OCI-LY3 (cell line): Measurements from ENCODE around the gene PGGHG.

ENCODE experiments used
- H2AFZ ChIP-seq: fragments of 200-600, 300-600 bp; shearing (Covaris generic); 2 replicates; pipeline ENCODE4 v1.6.0; 2014; ENCODE audit warnings: antibody characterized with exemption, low read depth, low read length
- H3K27ac ChIP-seq: fragments of 200-600, 300-600 bp; sonication (generic); 2 replicates; pipeline ENCODE4 v1.5.1; 2014; ENCODE audit warnings: mild to moderate bottlenecking, low read length, moderate library complexity, mixed read lengths
- H3K27me3 ChIP-seq: fragments of 200-600, 300-600 bp; sonication (generic); 2 replicates; pipeline ENCODE4 v1.6.1; 2014; ENCODE audit warnings: low read depth, low read length, mixed read lengths
- H3K36me3 ChIP-seq: fragments of 200-600, 300-600 bp; sonication (generic); replicated peaks from 2 replicates; pipeline ENCODE3; 2014; ENCODE audit warnings: low read depth, low read length, mixed read lengths
- H3K4me1 ChIP-seq: fragments of 300-600, 200-600 bp; sonication (generic); 2 replicates; pipeline ENCODE4 v1.6.1; 2014; ENCODE audit warnings: low read length, mixed read lengths
- H3K4me2 ChIP-seq: fragments of 200-600, 300-600 bp; sonication (generic); 2 replicates; pipeline ENCODE4 v1.6.1; 2014; ENCODE audit warnings: low read length, mixed read lengths
- H3K4me3 ChIP-seq: fragments of 300-600, 200-600 bp; sonication (generic); 2 replicates; pipeline ENCODE4 v1.5.1; 2014; ENCODE audit warnings: antibody characterized with exemption, mild to moderate bottlenecking, low read length, moderate library complexity
- H3K79me2 ChIP-seq: fragments of 300-600, 200-600 bp; shearing (Covaris generic); 2 replicates; pipeline ENCODE4 v1.6.1; 2014; ENCODE audit warnings: mild to moderate bottlenecking, low read length, mixed read lengths
- H3K9ac ChIP-seq: fragments of 300-600, 200-600 bp; shearing (Covaris generic); 2 replicates; pipeline ENCODE4 v1.6.0; 2014; ENCODE audit warnings: mild to moderate bottlenecking, low read length, moderate library complexity
- H3K9me3 ChIP-seq: fragments of 200-600, 300-600 bp; shearing (Covaris generic); 2 replicates; pipeline ENCODE4 v1.6.1; 2014; ENCODE audit warnings: low read length, mixed read lengths; ENCODE audit not compliant: insufficient read depth
- H4K20me1 ChIP-seq: fragments of 200-600, 300-600 bp; sonication (generic); 2 replicates; pipeline ENCODE4 v1.6.1; 2016; ENCODE audit warnings: low read length, mixed read lengths; ENCODE audit not compliant: insufficient read depth
- CTCF ChIP-seq: fragments of 200-600, 300-600 bp; sonication (generic); IDR thresholded peaks from 2 replicates; pipeline ENCODE4 v1.5.1; 2014; ENCODE audit warnings: antibody characterized with exemption, low read length, low read depth
- EZH2phosphoT487 ChIP-seq: fragments of 200-600 bp; shearing (Covaris generic); IDR thresholded peaks from 2 replicates; pipeline ENCODE4 v1.6.1; 2018; ENCODE audit warnings: antibody characterized with exemption, mixed run types, low read depth

PGGHG gene

GRCh38 chr11:272195-272930, 16.6 kb upstream of the PGGHG start:
- Histone ChIP-seq H3K79me2 (peaks cover 10% of the 10 kb centered on the region; the same call in 1 of the 2 replicates), H3K4me3 (no peak overlapping the region), H3K27me3 (no peaks in the 10 kb centered on the region), H3K9ac (no peak overlapping the region), H3K4me2 (no peak overlapping the region), H2AFZ (no peak overlapping the region), H3K4me1 (peaks cover 43% of the 10 kb centered on the region), H3K27ac (no peak overlapping the region), H4K20me1 (no peaks in the 10 kb centered on the region), H3K9me3 (no peaks in the 10 kb centered on the region), H3K36me3 (peaks cover 3% of the 10 kb centered on the region)
- TF ChIP-seq EZH2phosphoT487 (no peak), CTCF (no peak)

GRCh38 chr11:272931-273198, 16.1 kb upstream of the PGGHG start:
- Histone ChIP-seq H3K36me3 (peaks cover 3% of the 10 kb centered on the region), H3K9me3 (no peaks in the 10 kb centered on the region), H3K79me2 (peaks cover 8% of the 10 kb centered on the region; the same call in 1 of the 2 replicates), H3K4me3 (no peak overlapping the region), H3K9ac (no peak overlapping the region), H3K27ac (no peak overlapping the region), H3K4me1 (peaks cover 41% of the 10 kb centered on the region), H3K4me2 (no peak overlapping the region), H3K27me3 (no peaks in the 10 kb centered on the region), H2AFZ (no peak overlapping the region), H4K20me1 (no peaks in the 10 kb centered on the region)
- TF ChIP-seq CTCF (no peak), EZH2phosphoT487 (no peak)

GRCh38 chr11:276219-276618, 12.7 kb upstream of the PGGHG start:
- H4K20me1 ChIP-seq = no peaks in the 10 kb centered on the region
- H3K4me2 ChIP-seq = no peak overlapping the region
- no peak for TF ChIP-seq EZH2phosphoT487
- peaks cover 3% of the 10 kb centered on the region for H3K36me3 ChIP-seq
- no peak overlapping the region for H2AFZ ChIP-seq
- peaks cover 10% of the 10 kb centered on the region for H3K4me1 ChIP-seq
- H3K4me3 ChIP-seq = no peak overlapping the region
- no peak overlapping the region for H3K27ac ChIP-seq
- no peaks in the 10 kb centered on the region for H3K79me2 ChIP-seq
- H3K9me3 ChIP-seq = no peaks in the 10 kb centered on the region
- H3K27me3 ChIP-seq = no peaks in the 10 kb centered on the region
- no peak overlapping the region for H3K9ac ChIP-seq

- Histone ChIP-seq H3K9ac (no peak within 1 kb of the TSS), H3K27me3 (no peaks in the 10 kb centered on the region), H3K4me1 (peaks cover 10% of the 10 kb centered on the region), H2AFZ (no peak within 1 kb of the TSS), H3K9me3 (no peaks in the 10 kb centered on the region), H4K20me1 (no peaks in the 10 kb centered on the region), H3K79me2 (no peaks in the 10 kb centered on the region), H3K4me2 (no peak within 1 kb of the TSS), H3K36me3 (peaks cover 3% of the 10 kb centered on the region), H3K4me3 (no peak within 1 kb of the TSS), H3K27ac (no peak within 1 kb of the TSS)
- TF ChIP-seq CTCF (no peak), EZH2phosphoT487 (no peak)
These were observed 10.7 kb upstream of the PGGHG start, which contains the start of gene NLRP6 for GRCh38 chr11:278001-278951. Gene NLRP6, plus strand, starts transcription at chr11:278407. Its CDS starts 163 bp downstream, at chr11:278570.
